NCI-H748 (cell line): ENCODE results near the gene PLET1.

Experiments
- DNase-seq: peaks from one replicate; lab custom pipeline; 2025; ENCODE audit not compliant: unreplicated experiment; lab: John Stamatoyannopoulos, UW

The PLET1 gene, protein sequence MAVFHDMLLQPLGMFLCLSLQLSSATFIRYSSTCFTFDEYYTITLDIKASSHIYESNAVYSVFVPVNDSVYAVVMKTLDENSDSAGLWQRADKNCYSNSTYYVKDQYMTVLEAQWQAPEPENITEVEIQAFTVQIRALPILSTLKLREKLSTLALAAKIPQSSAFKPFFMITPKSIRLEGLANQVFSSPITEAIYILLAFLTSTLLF

DNA sequence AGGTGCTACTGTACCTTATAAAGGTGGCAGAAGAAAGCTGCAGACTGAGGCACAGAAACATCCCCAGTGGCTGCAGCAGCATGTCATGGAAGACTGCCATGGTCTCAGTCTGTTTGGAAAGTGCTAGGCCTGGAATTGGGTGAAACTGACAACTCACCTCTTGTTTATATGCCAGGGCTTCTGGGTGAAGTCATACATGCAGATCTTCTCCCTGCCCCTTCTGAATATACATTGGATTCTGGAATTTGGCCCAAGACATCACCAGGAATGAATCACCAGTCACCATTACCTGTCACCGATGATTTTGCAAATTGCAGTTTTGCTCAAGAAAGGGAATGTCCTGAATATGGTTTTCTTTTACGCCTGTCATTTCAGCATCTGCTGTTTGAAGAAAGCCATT lies at the start of gene PLET1:
Gene PLET1 (minus strand): TSS at position 371 of the 400 bp plus-strand sequence. CDS start 271 bp downstream, at position 100.
- no peak for DNase-seq

DNA sequence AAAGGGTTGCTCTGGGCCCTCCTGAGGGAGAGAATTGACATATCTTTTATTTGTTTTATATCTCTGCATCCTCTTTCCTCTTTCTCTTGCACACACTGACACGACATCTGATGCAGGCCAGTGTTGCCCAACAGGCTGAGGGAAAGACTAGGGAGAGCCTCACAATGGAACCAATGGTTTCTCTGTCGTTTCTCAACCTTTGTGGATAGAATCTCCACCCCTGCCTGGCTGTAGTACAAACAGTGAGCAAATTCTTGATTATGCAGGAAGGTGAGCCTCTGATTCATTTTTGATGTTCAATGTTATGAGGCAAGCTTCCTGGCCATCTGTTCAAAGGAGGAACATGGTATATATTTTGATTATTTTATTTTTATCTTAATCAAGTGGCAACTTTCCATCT lies 49.8 kb upstream of the PLET1 start:
- no peak for DNase-seq

DNA sequence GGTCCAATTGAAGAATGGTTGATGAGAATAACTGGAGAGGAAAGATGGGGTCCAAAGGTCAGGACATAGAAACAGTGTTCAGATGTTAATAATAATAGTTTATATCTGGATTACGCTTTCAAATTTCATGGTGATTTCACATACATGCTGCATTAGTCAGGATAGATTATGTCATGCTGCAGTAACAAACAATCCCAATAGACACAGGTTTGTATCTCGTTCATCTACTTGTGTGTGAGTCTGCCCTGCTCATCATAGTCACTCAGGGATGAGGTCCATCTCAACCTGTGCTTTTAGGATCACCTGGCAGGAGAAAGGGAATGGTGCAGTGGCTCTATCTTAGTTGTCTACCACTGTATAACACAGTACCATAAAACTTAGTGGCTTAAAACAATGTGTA lies 48.0 kb upstream of the PLET1 start:
- no peak for DNase-seq

DNA sequence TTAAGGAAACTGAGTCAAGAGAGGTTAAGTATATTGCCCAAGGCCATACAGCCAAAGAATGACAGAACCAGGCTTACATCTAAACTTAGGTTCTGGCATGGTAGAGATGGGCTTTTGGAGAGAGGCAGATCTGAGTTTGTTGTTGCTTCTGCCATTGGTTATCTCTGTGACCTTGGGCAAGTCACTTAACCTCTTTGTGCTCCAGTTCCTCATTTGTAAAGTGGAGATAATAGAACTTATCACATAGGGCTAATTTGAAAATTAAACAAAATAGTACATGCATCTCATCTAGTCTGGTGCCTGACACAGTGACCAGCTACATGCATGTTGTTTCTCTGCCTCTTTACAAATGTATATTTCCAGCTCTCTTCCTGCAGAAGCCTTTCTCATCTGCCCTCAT lies 47.0 kb upstream of the PLET1 start:
- DNase-seq, result no peak

DNA sequence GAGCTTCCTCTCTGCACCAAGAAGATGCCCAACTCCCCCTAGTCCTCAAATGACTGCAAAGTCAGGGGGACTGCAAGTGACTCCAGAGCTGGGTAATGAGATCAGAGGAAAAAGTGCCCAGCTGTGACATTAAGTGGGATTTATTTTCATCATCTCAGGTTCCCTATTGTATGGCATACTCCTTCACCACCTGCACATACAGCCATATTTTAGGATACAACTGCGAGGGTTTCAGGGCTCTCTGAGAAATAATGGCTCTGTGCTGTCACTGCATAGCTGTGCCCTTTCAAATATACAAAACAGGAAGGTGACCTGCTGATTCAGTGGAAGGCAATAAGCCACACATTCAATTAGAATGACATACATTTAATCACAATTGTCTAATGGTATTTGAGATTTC lies 45.6 kb upstream of the PLET1 start:
- peak; percentile 53 for DNase-seq

DNA sequence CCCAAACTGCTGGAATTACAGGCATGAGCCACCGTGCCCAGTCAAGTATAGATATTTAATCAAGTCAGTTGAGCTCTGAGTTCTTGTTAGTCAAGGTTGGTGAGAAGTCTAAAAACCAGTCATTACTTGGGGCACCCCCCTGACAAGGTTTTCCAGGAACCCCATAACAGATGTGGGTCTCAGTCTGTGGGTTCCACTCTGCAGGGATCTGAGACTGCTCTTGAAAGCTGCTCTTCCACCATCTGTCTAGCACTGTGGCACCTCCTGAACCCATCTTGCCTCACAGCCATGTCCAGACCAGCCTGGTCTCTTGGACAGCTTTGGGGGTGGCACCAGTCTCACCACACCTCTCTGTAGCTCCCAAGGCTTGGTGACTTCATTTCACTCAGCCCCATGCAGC lies 44.3 kb upstream of the PLET1 start:
- DNase-seq, result no peak

DNA sequence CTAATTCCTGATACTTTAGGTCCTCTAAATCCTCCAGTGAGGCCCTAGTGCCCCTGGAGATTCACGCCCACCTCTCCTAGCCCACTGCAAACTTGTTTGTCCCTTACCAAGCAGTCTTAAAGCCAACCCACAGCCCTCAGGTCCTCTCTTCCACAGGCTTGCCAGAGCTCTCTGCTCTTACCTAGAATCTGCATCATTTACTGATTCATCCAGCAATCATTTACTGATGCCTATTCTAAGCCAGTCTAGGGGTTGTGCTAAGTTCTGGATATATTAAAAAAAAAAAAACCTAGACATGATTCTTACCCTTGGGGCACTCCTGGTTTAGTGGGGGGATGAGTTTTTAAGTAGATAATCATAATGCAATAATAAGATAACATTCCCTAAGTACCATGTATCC lies 43.0 kb upstream of the PLET1 start:
- DNase-seq, result no peak

DNA sequence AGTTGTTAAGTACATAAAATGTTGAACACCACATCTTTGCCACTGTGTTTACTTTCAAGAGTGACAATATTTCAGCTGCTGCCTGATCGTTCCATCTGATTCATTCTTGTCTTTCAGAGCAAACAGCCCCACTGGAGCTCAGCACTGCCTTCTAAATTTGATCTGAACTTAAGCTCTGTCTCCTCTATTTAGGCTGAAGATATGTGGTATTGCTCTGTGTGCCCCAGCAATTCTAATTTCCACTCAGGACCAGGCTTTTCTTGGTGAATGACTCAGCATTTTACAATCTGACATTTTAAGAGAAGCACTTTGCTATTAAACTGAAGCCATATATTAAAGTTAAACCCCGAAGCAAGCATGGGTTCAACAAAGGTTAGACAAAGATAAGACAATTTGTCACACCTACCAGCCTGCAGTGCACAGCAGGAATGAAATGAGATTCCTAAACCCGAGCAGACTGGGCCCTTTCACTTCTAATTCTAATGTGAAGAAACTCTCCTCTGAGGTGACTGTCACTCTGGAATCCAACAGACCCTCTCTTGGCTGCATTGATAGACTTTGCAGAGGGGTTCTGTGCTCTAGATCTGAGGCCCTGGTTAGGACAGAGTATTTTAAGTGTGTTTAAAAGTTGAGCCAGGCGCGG lies 41.7 kb upstream of the PLET1 start:
- peak; percentile 4 for DNase-seq

DNA sequence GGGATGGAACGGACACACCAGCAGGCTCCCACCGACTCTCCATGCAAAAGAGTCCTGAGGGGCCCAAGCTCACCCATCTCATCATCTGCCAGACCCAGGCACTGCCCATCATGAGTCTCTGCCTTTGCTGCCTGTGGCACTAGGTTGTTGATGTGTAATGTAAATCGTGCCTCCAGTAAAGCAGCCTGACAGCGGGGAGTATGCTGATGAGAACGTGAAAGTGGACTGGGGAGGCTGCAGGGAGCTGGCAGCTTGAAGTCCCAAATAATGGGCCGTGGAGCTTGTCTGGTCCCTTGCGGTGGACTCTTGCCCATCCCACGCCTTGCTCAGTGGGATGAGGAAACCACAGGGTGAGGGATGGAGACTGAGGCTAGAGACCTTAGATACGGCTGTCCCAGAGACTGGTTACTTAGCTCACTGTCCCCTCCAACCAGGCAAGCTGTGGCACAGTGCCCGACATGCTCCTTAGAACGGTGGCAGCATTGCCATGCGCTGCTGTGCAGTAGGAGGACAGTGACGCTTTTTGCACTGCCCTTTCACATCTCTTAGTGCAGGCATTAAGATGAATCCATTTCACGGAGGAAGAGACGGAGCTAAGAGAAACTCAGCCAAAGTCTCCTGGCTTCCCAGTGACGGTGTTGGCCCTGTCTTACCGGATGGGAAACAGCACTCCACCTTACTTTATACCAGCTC lies 39.6 kb upstream of the PLET1 start:
- DNase-seq, result no peak

DNA sequence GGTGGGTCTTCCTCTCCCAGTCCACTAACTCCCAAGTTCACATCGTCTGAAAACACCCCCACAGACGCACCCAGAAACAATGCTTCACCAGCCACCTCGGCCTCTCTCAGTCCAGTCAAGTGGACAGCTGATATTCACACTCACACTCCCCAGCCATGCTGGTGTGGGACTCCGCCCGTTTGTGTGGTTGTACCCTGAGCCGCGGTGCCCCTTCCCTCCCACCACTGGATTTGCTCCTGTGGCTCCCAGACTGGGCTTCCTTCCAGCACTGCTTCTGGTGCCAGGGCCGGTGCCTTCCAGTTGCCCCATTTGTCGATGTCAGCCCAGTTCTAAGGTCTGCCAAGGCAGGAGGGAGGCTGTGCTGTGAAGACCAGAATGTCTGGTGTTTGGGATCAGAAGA lies 37.9 kb upstream of the PLET1 start:
- no peak for DNase-seq

DNA sequence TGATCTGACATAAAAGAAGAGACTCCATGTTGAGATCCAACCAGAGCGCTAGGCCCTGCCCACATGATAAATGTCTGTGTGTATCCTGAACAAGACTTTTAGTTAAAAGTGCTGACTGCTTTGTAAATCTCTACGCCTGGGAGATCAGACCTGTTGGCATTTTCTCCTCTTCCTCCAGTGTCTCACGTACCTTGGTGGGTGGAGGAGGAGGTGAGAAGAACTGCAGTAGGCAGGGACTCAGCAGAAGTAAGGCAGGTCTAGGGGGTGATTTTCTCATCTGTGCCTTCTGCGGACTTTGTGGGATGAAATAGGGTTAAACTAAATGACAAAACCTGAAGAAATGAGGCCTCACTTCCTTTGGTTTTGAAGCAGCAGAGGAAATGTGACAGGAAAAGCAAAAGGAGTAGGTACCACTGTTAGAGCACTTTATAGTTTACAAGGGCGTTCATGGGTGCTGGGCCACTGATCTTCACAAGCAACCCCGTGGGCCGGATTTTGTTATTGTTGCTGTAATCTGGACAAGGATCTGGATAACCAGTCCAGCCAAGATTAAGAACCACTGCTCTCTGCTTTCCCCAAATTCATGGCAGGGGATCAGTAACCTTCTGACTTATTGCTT lies 36.7 kb upstream of the PLET1 start:
- no peak for DNase-seq

DNA sequence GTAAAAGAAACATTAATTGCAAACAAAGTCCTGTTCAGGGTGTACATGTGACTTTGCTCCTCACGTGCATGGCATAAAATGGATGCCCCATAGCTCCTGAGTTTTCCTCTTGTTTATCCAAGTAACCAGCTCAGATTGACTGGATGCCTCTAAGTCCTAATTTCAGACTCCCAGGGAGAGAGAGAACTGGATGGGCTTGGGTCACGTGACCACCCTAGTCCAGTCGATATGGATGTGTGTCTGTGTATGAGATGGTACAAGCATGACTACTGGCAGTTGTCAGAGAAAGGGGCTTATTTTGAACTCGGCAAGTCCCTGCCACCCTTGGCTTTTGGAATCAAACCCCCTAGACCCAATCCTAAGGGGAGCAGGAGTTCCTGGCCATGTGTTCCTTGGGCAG lies 35.4 kb upstream of the PLET1 start:
- DNase-seq, result no peak

DNA sequence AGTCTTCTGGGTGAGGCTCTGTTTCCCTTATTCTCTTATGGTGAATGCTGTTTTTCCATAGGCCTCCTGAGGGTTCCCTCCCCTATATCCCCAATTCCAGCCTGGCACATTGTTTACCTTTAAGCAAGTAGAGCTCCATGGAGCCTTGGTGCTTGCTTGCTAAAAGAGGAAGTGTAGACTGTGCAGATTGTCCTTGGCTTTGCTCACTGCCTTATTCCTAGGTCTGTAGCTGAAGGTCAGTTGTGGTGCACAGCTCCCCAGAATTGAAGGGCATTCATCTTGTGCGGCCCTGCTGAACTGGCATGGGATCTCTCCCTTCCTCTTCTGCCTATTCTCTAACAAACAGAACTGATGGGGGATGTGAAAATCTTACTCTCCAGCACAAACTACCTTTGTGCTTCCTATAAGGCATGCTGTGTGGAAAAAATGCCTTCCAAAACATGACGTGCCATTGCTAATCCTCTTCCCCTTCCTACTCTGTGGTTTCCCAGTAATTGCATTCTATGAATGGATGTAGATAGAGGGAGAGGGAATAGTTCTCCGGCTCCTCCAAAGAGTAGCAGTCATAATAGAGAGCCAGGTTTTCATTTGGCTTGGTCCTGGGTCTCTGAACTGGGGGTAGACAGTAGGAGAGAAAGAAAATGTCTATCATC lies 34.2 kb upstream of the PLET1 start:
- no peak for DNase-seq

DNA sequence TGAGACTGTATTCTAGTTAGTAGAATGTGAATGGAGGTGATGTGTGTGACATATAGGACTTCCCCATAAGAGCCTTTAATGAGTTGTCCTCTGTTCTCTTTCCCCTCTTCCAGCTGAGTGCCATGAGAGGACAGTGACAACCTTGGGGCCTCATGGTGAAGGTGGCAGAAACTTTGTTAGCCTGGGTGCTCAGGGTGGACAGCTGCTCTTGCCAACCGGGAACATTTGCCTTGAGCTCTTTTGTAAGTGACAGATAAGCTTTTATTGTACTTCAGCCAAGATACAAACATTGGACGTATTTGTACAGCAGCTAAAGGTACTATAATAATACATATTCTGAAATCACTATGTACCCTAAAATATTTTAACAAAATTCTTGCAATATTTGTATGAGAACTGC lies 33.0 kb upstream of the PLET1 start:
- DNase-seq, result no peak

DNA sequence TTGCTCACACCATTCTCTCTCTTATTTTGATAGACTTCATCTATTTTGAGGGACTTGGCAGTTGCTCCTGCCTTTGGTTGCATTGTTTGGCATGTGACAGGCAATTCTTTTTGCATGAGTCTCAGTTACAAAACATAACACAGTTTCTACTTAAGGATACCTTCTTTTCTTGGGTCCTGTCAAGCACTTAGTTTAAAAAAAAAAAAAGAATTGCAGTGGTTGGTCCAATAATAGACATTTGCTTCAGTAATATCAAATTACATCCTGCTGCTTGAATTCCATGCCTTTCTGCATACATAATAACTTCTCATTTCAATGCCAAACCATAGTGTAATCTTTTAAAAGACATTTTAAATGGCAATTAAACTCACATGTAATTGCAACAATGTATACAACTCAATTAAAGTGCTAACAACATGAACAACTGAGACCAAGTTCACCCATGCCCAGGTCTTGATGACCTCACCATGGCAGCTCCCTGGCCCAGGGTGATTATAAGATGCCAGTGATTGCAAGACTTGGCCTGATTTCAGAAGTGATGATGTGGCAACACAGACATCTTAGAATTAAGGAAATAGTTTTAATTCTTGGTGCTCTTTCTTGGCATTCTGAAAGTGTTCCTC lies 32.2 kb upstream of the PLET1 start:
- no peak for DNase-seq

DNA sequence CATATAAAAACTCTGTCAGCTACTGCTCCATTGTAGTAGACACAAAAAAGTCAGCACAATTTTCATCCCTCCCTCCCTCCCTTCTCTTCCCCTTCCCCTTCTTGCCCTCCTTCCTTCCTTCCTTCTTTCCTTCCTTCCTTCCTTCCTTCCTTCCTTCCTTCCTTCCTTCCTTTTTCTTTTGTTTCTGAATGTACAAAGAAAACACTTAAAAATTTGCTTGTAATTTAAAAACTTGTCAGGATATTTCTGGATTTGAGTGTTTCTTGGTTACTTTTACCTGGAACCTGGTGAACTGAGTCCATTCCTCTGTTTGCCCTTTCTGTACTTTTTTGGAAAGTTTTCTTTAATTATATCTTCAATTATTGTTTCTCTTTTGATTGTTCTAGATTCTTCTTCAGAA lies 31.5 kb upstream of the PLET1 start:
- no peak for DNase-seq

DNA sequence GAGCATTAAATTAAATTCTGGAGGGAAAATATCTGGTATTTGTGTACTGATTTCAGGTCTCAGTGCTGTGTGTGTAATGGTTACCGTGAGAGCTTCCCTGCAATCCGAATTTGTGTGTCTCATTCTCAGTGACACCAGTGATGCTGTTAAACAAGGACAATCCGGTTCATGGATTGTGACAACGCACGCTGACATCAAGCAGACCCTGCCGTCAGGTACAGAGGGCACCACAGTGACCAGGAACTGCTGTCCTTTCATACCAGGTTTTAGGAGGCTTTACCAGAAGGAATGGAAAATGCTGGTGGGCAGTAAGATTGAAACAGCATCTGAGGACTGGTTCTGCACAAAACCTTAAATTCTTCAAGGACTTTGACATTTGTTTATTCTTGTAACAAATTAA lies 30.5 kb upstream of the PLET1 start:
- DNase-seq, result no peak

DNA sequence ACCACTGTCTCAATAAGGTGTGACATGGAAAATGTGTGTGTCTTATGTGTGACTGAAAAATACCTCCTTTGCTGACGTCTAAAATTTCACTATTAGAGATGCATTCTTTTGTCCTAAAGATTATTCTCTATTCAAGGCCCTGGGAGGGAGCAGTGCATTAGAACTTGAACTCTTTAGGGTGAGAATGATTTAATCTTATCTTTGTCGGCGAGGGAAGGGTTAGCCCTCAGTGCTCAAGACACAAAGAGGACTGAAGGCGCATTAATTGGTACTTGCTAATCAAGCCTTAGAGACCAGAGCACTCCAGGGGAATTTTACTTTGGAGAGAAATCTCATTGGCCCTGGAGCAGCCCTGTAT lies 29.8 kb upstream of the PLET1 start:
- no peak for DNase-seq

DNA sequence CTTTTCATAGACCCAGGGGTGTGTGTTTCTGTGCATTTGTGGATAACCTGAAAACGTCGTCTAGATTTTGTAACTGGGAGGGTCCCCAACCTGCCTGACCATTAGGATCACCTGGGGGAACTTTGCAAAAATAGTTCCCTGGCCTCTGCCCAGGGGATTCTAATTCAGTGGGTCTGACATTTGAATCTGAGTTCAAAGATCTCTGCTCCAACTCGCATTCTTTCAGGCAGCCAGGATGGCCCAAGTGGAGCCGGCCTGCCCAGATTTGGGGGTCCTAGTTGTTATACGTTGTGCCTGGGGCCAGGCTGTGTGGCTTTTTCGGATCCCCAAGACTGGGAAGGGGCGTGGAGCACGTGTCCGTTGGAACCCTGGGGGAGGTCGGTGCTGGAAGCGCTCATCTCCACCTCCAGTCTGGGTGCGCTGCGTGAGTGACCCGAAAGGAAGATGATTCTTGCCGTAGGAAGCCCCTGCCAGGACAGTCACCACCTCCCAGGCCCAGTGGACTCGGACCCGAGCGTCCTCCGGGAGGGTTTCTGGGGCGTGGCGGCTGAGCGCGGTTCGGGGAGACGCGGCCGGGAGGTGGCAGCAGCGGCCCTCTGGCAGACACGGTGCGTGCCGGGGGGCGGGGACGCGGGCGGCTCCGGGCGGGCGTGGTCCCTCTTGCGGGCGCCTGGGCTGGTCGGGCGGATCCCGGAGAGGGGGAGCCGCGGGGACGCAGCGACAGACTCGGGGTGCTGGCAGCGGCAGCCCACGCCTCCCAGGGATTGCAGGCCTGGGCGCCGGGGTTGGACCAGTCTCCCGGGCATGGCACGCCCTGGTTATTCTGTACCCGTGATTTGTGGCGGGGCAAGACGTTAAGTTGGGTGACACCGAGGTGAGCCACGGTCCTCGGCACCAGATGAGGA lies 29.2 kb upstream of the PLET1 start:
- DNase-seq, result peak; percentile 66

DNA sequence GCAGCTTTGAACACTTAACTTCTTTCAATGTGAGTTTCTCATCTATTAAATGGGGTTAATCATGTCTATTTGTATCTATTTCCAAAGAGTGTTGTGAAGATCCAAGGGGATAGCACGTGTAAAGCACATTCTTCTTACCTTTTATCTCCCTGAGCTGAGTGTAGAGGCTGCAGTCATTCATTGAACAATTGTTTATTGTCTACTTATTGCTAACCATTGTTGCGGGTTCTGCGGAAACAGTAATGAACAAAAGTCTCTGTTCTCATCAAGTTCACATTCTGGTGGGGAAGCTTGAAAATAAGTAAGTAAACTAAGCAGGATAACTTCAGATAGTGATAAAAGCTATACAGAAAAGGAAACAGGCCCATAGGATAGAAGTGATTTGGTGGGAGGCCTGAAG lies 27.4 kb upstream of the PLET1 start:
- DNase-seq, result no peak
